ENCODE measurements around the gene NIM1K.
"Not testable (repeated sequence)": the region's sequence is repeated elsewhere in the genome, so short reads cannot be mapped to it uniquely, and the experiment has no call there.

NIM1K gene

DNA sequence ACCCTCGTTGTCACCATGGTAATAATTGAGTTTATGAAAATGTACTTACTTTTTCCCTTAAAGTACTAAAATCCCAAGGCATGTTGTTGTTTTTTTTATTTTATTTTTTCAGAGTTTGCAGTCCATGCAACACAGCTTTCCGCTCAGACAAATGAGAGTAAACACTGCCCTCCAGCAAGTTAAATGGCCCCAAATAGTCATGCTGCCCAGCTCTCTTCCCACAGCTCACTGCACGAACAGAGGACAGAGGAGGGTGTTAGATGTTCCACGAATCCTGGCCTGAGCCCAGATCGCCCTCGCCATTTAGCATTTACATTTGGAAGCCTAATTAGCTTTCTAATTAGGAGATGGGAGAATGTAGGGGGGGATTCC, 1.9 kb downstream of the NIM1K start:
- peaks cover 18% of the 10 kb centered on the region for H3K4me1 Mint-ChIP-seq
- no peak overlapping the region for H3K4me3 Mint-ChIP-seq
- no peak for ATAC-seq (replicated peaks; ENCODE audit: extremely low read depth, poor library complexity, severe bottlenecking)
- no peaks in the 10 kb centered on the region for H3K36me3 Mint-ChIP-seq (ENCODE audit: insufficient read depth)
- no peak for DNase-seq (ENCODE audit: low spot score in 2 of 2)
- no peak overlapping the region for H3K27ac Mint-ChIP-seq (ENCODE audit: low read depth)
- H3K9me3 Mint-ChIP-seq: no peaks in the 10 kb centered on the region
- peaks cover 19% of the 10 kb centered on the region for H3K27me3 Mint-ChIP-seq

DNA sequence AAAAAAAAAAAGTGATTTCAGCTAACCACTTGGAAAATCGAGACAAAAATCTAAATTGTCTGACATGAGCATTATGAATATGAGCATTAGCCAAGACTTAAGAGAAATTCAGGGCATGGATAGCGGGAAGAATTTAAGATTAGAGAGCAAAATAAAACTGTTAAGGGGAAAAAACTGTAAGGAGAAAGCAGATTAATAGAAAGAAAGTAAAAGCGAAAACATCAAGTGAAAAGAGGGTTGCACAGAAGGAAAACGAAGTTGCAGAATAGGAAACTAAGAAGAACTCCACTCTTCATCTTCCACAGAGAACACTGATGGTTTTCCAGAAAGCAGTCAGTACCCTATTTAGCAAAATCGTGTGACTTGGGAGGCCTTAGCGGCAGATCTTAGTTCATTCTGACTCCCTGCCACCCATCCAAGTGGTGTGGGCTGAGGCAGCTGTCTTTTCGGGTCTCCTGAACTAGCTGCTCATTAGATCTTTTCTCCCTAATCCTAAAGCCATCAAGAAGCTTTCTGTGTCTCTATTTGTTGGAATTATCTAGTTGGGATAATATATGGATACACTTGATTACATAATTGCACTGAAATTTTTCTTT, 3.7 kb downstream of the NIM1K start:
- Mint-ChIP-seq H3K4me3 (no peak overlapping the region), H3K27me3 (peaks cover 19% of the 10 kb centered on the region), H3K36me3 (ENCODE audit: insufficient read depth) (no peaks in the 10 kb centered on the region), H3K27ac (ENCODE audit: low read depth) (no peak overlapping the region), H3K4me1 (peaks cover 16% of the 10 kb centered on the region), H3K9me3 (no peaks in the 10 kb centered on the region)
- ATAC-seq (replicated peaks; ENCODE audit: extremely low read depth, poor library complexity, severe bottlenecking) (no peak), DNase-seq (ENCODE audit: low spot score in 2 of 2) (no peak)

DNA sequence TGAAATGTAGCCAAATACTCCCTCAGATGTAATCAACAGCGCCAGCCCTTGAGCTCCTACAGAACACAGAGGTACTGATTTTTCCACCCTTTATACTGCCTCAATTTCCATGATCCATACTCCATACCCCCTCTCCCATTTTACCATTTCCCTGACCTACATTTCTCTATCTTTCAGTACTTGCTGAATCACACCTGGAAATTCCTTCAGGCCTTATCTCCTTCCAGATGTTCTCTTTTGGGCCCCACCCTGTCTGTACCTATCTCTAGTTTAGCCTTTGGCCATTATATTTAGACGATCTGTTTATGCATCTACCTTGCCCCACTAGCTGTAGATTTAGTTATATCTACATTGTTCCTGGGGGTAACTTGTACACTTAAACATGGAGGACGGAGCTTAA, 5.5 kb downstream of the NIM1K start:
- H3K27ac Mint-ChIP-seq (ENCODE audit: low read depth): no peak overlapping the region
- H3K4me3 Mint-ChIP-seq: no peak overlapping the region
- ATAC-seq (replicated peaks; ENCODE audit: extremely low read depth, poor library complexity, severe bottlenecking): no peak
- H3K36me3 Mint-ChIP-seq (ENCODE audit: insufficient read depth): no peaks in the 10 kb centered on the region
- H3K9me3 Mint-ChIP-seq: no peaks in the 10 kb centered on the region
- no peak for DNase-seq (ENCODE audit: low spot score in 2 of 2)
- H3K4me1 Mint-ChIP-seq: peaks cover 5% of the 10 kb centered on the region
- peaks cover 16% of the 10 kb centered on the region for H3K27me3 Mint-ChIP-seq

DNA sequence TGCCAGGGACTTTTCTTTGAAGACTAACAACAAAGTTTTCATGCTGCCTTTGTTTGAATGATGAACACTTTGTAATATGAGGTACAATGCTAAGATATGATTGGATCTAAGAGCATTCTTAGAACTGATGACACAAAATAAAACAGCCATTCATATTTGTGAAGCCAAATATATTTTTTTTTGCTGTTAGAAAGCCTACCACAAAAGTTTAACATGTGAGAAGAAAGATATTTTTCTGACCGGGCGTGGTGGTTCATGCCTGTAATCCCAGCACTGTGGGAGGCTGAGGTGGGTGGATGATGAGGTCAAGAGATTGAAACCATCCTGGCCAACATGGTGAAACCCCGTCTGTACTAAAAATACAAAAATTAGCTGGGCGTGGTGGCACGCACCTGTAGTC, 9.4 kb downstream of the NIM1K start:
- not testable (repeated sequence) for H3K27ac Mint-ChIP-seq (ENCODE audit: low read depth); H3K4me1 Mint-ChIP-seq; H3K9me3 Mint-ChIP-seq; DNase-seq (ENCODE audit: low spot score in 2 of 2); H3K36me3 Mint-ChIP-seq (ENCODE audit: insufficient read depth); ATAC-seq (replicated peaks; ENCODE audit: extremely low read depth, poor library complexity, severe bottlenecking); H3K4me3 Mint-ChIP-seq
- H3K27me3 Mint-ChIP-seq: peaks cover 13% of the 10 kb centered on the region

DNA sequence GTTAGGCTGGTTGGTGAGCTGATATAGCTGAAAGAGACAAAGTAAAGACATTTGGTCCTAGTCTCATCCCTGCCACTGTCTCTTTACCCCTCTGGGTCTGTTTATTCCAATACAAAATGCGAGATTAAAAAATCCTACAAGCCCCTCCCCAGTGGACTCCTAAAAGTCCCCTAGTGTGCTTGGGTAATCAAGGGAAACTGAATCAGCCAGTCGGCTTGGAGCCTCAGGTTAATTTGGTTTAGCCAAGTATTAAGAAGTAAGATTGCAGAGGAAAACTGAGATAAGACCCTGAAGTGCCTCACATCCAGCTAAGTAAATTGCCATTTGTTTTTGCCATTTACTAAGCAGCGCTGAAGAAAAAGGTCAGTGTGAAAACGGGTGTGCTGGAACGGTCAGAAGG, 10.4 kb downstream of the NIM1K start:
- peaks cover 22% of the 10 kb centered on the region for H3K27me3 Mint-ChIP-seq
- no peaks in the 10 kb centered on the region for H3K4me1 Mint-ChIP-seq
- H3K36me3 Mint-ChIP-seq (ENCODE audit: insufficient read depth): no peaks in the 10 kb centered on the region
- DNase-seq (ENCODE audit: low spot score in 2 of 2) (no peak), ATAC-seq (replicated peaks; ENCODE audit: extremely low read depth, poor library complexity, severe bottlenecking) (no peak)
- no peaks in the 10 kb centered on the region for H3K9me3 Mint-ChIP-seq
- H3K27ac Mint-ChIP-seq (ENCODE audit: low read depth): no peak overlapping the region
- no peak overlapping the region for H3K4me3 Mint-ChIP-seq

DNA sequence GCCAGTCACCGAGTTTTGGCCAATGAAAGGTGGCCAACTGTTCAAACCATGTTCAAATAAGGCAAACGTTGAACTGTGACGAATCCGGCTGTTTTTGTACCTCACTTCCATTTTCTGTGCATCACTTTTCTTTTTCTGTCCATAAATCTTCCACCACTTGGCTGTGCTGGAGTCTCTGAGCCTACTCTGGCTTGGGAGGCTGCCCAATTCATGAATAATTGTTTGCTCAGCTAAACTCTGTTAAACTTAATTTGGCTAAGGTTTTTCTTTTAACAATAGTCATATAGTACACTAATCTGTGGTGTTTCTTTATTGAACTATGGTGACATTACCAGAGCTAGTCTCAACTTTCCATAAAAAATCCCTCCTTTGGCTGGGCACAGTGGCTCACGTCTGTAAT, 11.3 kb downstream of the NIM1K start:
- no peaks in the 10 kb centered on the region for H3K9me3 Mint-ChIP-seq
- H3K27me3 Mint-ChIP-seq: peaks cover 32% of the 10 kb centered on the region
- H3K4me1 Mint-ChIP-seq: no peaks in the 10 kb centered on the region
- DNase-seq (ENCODE audit: low spot score in 2 of 2): no peak
- no peak overlapping the region for H3K4me3 Mint-ChIP-seq
- no peak for ATAC-seq (replicated peaks; ENCODE audit: extremely low read depth, poor library complexity, severe bottlenecking)
- no peaks in the 10 kb centered on the region for H3K36me3 Mint-ChIP-seq (ENCODE audit: insufficient read depth)
- H3K27ac Mint-ChIP-seq (ENCODE audit: low read depth): no peak overlapping the region

DNA sequence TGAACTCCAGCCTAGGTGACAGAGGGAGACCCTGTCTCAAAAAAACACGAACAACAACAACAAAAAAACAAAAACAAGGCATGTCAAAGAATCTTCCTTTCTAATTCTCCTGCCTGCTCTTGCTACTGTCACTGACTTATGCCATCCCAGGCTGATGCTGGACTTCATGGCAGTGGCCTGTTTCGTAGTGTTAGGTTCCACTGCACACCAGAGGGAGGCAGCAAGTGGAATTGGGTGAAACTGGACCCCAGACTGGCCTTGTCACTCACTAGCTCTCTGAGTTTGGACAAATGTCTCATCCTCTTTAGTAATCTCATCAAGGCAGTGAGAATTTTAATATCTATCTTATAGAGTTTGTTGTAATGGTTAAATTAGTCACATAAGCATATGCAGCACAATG, 12.9 kb downstream of the NIM1K start:
- Mint-ChIP-seq H3K27ac (ENCODE audit: low read depth) (no peak overlapping the region), H3K4me1 (no peaks in the 10 kb centered on the region), H3K27me3 (peaks cover 43% of the 10 kb centered on the region), H3K9me3 (no peaks in the 10 kb centered on the region), H3K36me3 (ENCODE audit: insufficient read depth) (no peaks in the 10 kb centered on the region), H3K4me3 (no peak overlapping the region)
- ATAC-seq (replicated peaks; ENCODE audit: extremely low read depth, poor library complexity, severe bottlenecking) (no peak), DNase-seq (ENCODE audit: low spot score in 2 of 2) (no peak)

DNA sequence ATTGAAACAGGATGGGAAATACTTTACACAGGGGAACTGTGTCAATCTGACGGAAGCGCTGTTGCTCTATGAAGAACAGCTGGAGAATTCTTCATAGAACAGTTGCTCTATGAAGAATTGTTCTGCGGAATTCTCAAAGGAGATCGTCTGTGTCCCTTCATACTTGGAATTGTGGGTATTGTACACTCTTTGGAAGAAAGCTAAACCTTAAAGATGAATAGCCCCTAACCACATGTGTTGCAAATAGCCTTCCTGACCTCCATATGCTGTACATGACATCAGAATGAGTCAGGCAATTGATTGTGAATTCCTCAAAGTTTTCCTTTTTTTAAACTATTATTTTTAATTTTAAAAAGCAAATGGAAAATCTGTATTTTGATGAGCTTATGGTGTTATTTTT, 15.6 kb downstream of the NIM1K start:
- peaks cover 64% of the 10 kb centered on the region for H3K27me3 Mint-ChIP-seq
- H3K9me3 Mint-ChIP-seq: no peaks in the 10 kb centered on the region
- H3K27ac Mint-ChIP-seq (ENCODE audit: low read depth): no peak overlapping the region
- DNase-seq (ENCODE audit: low spot score in 2 of 2) (no peak), ATAC-seq (replicated peaks; ENCODE audit: extremely low read depth, poor library complexity, severe bottlenecking) (no peak)
- H3K4me3 Mint-ChIP-seq: no peak overlapping the region
- H3K36me3 Mint-ChIP-seq (ENCODE audit: insufficient read depth): no peaks in the 10 kb centered on the region
- no peaks in the 10 kb centered on the region for H3K4me1 Mint-ChIP-seq

DNA sequence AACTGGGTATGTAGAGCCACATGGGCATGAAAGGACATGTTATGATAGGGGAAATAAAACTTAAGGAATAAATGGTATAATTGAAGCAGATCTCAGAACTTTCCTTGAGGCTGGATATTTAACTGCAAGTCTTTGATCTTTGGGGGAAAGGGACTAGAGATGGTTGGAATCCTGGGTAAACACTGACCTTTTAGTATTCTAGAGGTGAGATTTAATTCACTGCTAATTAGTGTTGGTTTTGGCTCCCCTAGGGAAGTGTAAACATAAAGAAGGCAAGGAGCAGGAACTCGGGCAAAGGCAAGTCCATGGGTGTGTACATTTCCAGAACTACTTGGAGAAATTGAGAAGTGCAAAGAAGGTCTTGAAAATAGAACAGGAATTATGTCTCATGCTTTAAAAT, 16.6 kb downstream of the NIM1K start:
- DNase-seq (ENCODE audit: low spot score in 2 of 2) (no peak), ATAC-seq (replicated peaks; ENCODE audit: extremely low read depth, poor library complexity, severe bottlenecking) (no peak)
- Mint-ChIP-seq H3K27me3 (peaks cover 70% of the 10 kb centered on the region), H3K4me3 (no peak overlapping the region), H3K9me3 (no peaks in the 10 kb centered on the region), H3K36me3 (ENCODE audit: insufficient read depth) (no peaks in the 10 kb centered on the region), H3K4me1 (no peaks in the 10 kb centered on the region), H3K27ac (ENCODE audit: low read depth) (no peak overlapping the region)

DNA sequence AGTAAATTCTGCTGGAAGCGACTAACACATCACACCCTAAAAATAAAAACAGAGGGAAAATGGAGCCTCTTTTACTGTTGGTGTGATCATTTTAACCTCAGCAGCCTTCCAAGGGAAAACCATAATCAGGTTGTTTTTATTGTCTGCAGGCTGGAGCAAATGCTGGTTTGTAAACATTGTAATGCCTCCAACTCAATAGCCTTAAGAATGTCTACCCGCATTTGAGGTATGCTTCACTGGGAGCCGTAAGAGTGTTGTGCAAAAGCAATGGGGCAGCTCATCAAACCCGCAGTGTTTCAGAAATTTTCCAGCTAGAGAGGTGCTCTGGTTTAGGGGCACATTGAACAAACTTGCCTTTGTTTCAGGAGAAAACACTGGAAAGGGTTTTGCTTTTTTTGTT, 17.0 kb downstream of the NIM1K start:
- Mint-ChIP-seq H3K4me1 (no peaks in the 10 kb centered on the region), H3K27me3 (peaks cover 74% of the 10 kb centered on the region)

DNA sequence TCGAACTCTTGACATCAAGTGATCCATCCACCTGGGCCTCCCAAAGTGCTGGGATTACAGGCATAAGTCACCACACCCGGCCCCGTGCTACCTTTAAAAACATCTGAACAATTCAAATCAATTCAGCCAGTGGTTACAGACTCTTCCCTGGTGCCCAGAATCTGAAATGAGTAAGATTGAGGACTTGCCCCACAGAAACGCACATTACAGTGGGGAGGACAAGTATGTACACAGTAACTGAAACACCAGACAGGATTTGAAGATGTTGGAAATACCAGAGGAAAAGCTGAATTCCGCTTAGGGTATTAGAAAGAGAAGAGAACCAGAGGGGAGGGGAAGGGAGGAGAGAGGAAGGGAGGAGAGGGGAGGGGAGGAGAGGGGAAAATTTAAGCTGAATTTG, 17.8 kb downstream of the NIM1K start:
- no peak overlapping the region for H3K27ac Mint-ChIP-seq (ENCODE audit: low read depth)
- no peaks in the 10 kb centered on the region for H3K9me3 Mint-ChIP-seq
- H3K4me1 Mint-ChIP-seq: no peaks in the 10 kb centered on the region
- ATAC-seq (replicated peaks; ENCODE audit: extremely low read depth, poor library complexity, severe bottlenecking) (no peak), DNase-seq (ENCODE audit: low spot score in 2 of 2) (no peak)
- H3K27me3 Mint-ChIP-seq: peaks cover 77% of the 10 kb centered on the region
- H3K36me3 Mint-ChIP-seq (ENCODE audit: insufficient read depth): no peaks in the 10 kb centered on the region
- no peak overlapping the region for H3K4me3 Mint-ChIP-seq

More for the DNA sequence above, 17.0 kb downstream of the NIM1K start:
- DNase-seq (ENCODE audit: low spot score in 2 of 2) (no peak), ATAC-seq (replicated peaks; ENCODE audit: extremely low read depth, poor library complexity, severe bottlenecking) (no peak)
- Mint-ChIP-seq H3K4me3 (no peak overlapping the region), H3K36me3 (ENCODE audit: insufficient read depth) (no peaks in the 10 kb centered on the region), H3K27ac (ENCODE audit: low read depth) (no peak overlapping the region), H3K9me3 (no peaks in the 10 kb centered on the region)

DNA sequence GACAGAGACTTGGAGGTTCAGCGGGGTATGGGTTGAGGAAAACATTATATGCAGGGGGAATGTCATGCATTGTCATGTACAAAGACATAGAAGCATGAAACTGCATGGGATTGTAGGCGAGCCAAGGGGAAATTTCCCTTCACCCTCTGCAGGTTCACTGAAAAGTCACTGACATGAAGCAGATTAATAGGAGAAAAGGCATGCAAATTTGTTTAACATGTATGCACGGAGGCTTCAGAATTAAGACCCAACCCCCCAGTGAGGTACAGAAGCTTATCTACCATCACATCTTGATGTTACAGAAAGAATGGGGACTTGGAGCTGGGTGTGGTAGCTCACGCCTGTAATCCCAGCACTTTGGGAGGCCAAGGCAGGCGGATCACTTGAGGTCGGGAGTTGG, 18.5 kb downstream of the NIM1K start:
- H3K36me3 Mint-ChIP-seq (ENCODE audit: insufficient read depth): no peaks in the 10 kb centered on the region
- DNase-seq (ENCODE audit: low spot score in 2 of 2) (no peak), ATAC-seq (replicated peaks; ENCODE audit: extremely low read depth, poor library complexity, severe bottlenecking) (no peak)
- peaks cover 73% of the 10 kb centered on the region for H3K27me3 Mint-ChIP-seq
- H3K4me1 Mint-ChIP-seq: no peaks in the 10 kb centered on the region
- H3K4me3 Mint-ChIP-seq: no peak overlapping the region
- no peaks in the 10 kb centered on the region for H3K9me3 Mint-ChIP-seq
- no peak overlapping the region for H3K27ac Mint-ChIP-seq (ENCODE audit: low read depth)

DNA sequence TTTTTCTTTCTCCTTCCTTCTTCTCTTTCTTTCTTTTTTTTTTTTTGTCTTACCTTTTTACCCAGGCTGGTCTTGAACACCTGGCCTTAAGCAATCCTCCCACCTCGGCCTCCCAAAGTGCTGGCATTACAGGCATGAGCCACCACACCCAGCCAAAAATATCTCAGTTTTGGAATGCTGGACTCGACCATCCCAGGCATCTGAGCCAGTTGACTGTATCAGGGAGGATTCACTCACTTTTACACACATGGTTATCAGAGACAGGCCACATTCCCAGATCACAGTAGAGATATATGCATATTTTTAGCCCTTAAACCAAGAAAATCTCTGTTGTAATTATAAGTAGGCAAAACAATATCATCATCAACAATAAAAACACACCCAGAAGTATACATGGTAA, 21.9 kb downstream of the NIM1K start:
- Mint-ChIP-seq H3K27ac (ENCODE audit: low read depth) (no peak overlapping the region), H3K27me3 (peaks cover 50% of the 10 kb centered on the region), H3K9me3 (no peaks in the 10 kb centered on the region), H3K36me3 (ENCODE audit: insufficient read depth) (no peaks in the 10 kb centered on the region), H3K4me3 (no peak overlapping the region), H3K4me1 (no peaks in the 10 kb centered on the region)
- DNase-seq (ENCODE audit: low spot score in 2 of 2): no peak
- no peak for ATAC-seq (replicated peaks; ENCODE audit: extremely low read depth, poor library complexity, severe bottlenecking)

Data from central memory CD8-positive, alpha-beta T cell (primary cell).